A673 (cell line): Measurements from ENCODE around the gene GPN3. TPM values are rescaled to one million over a fixed set of nuclear protein-coding genes. Genes with fewer than 3 reads are reported as not detected.

ENCODE experiments used
- Bru-seq: library from RNA; stranded (reverse); fragments of 400-500 nt; gene quantifications from one replicate; lab custom pipeline; 2021; lab: Mats Ljungman, UMichigan
- BruChase-seq, 2 experiments: library from RNA; stranded (reverse); fragments of 400-500 nt; gene quantifications; one replicate each; lab custom pipeline; 2021; lab: Mats Ljungman, UMichigan
- BruUV-seq: library from RNA; stranded (reverse); fragments of 400-500 nt; replicated peaks from 2 replicates; lab custom pipeline; 2021; lab: Mats Ljungman, UMichigan
- CTCF ChIA-PET: fragments of 300-600 bp; sonication (Branson Sonifier 250); formaldehyde crosslinking; loops from one replicate; lab custom pipeline; 2022; ENCODE audit warnings: antibody characterized with exemption; lab: Charles Lee
- POLR2A ChIA-PET: fragments of 300-600 bp; sonication (Branson Sonifier 250); formaldehyde crosslinking; loops from one replicate; lab custom pipeline; 2022; ENCODE audit warnings: antibody characterized with exemption; ENCODE audit not compliant: low non-redundant PET; lab: Charles Lee
- DNase-seq: peaks from one replicate; pipeline ENCODE4 v3.0.0-alpha.2; 2015; ENCODE audit warnings: low spot score
- H3K27ac ChIP-seq: fragments of 200-600 bp; sonication (generic); 2 replicates; pipeline ENCODE4 v1.5.1; 2016; ENCODE audit warnings: mixed run types, low read depth, mild to moderate bottlenecking, mixed read lengths, antibody characterized with exemption, low read length; ENCODE audit not compliant: poor library complexity, severe bottlenecking
- H3K27me3 ChIP-seq: fragments of 200-600 bp; sonication (generic); replicated peaks from 2 replicates; pipeline ENCODE4 v1.6.1; 2017; ENCODE audit warnings: mixed run types, low read depth, mild to moderate bottlenecking, mixed read lengths, antibody characterized with exemption, low read length; ENCODE audit not compliant: insufficient read depth, poor library complexity
- H3K36me3 ChIP-seq: fragments of 200-600 bp; sonication (generic); 2 replicates; pipeline ENCODE4 v1.6.1; 2016; ENCODE audit warnings: mixed run types, mild to moderate bottlenecking, mixed read lengths, antibody characterized with exemption, low read length; ENCODE audit not compliant: insufficient read depth, poor library complexity, severe bottlenecking
- H3K4me1 ChIP-seq: fragments of 200-600 bp; sonication (generic); 2 replicates; pipeline ENCODE4 v1.6.1; 2017; ENCODE audit warnings: mixed run types, mild to moderate bottlenecking, mixed read lengths, antibody characterized with exemption, low read length; ENCODE audit not compliant: insufficient read depth, poor library complexity, severe bottlenecking
- H3K4me3 ChIP-seq: fragments of 200-600 bp; sonication (generic); 2 replicates; pipeline ENCODE4 v1.5.1; 2016; ENCODE audit warnings: low read depth, mixed run types, mild to moderate bottlenecking, mixed read lengths, low read length; ENCODE audit not compliant: poor library complexity, severe bottlenecking
- H3K9me3 ChIP-seq: fragments of 200-600 bp; sonication (generic); 2 replicates; pipeline ENCODE4 v1.6.1; 2016; ENCODE audit warnings: mixed run types, low read depth, mild to moderate bottlenecking, mixed read lengths, antibody characterized with exemption, low read length; ENCODE audit not compliant: poor library complexity, severe bottlenecking
- EZH2 ChIP-seq: fragments of 200-600 bp; sonication (generic); IDR thresholded peaks from 2 replicates; pipeline ENCODE4 v1.6.1; 2017; ENCODE audit warnings: borderline replicate concordance, low read depth, mild to moderate bottlenecking, mixed read lengths, antibody characterized with exemption, low read length; ENCODE audit not compliant: poor library complexity, severe bottlenecking
- intact Hi-C: fragments of 100-400 bp; cut with micrococcal nuclease; formaldehyde crosslinking; loops from one replicate; pipeline ENCODE4 v1.10.0; 2022; ENCODE audit not compliant: unreplicated experiment
- long read RNA-seq: library from polyadenylated mRNA; stranded (forward); transcript quantifications from one replicate; pipeline ENCODE4 v2.0.0, GENCODE V29; 2022
- total RNA-seq: library from RNA; stranded (reverse); gene quantifications from 2 replicates; pipeline ENCODE4 v1.2.3, GENCODE V29; 2021
- TF ChIP-seq, protein P1 (sequence below): fragments of 300-800, 200-600 bp; sonication (generic); conservative IDR thresholded peaks from 2 replicates; pipeline ENCODE4 v1.5.1; 2017; ENCODE audit warnings: low read depth, mild to moderate bottlenecking, antibody characterized with exemption, low read length, moderate library complexity, mixed read lengths

Gene GPN3
- total RNA-seq (51.4 and 52.7 TPM in 2 replicates), Bru-seq, nascent RNA (percentile 67 among the genes with signal in this experiment), BruChase-seq, experiment 1, labeled RNA remaining after a 2-hour chase (percentile 68 among the genes with signal in this experiment), BruChase-seq, experiment 2, labeled RNA remaining after a 6-hour chase (percentile 78 among the genes with signal in this experiment)
- long read RNA-seq, transcript GPN3-201 (8 exons, 1,468 nt), result major isoform, 131 of 142 reads
- long read RNA-seq, partial matches to known transcripts, result 0 of 142 reads
- long read RNA-seq, other reads (novel, unspliced or antisense), result 5 of 142 reads

GRCh38 chr12:110468214-110469048, at the start of gene GPN3, which contains the start of gene FAM216A:
Gene GPN3 (minus strand): TSS chr12:110468257. CDS start chr12:110468203, 54 bp downstream.
Gene FAM216A (plus strand): TSS chr12:110468845. CDS start chr12:110468876, 31 bp downstream.
- DNase-seq, result peak; percentile 99
- ChIA-PET POLR2A (interaction anchor here (1.0 kb wide), 1 partner anchor 18 kb away, joined by 4 read pairs; the partner anchor contains the start of gene ARPC3), CTCF (interaction anchor here (0.6 to 1.7 kb wide), 10 partner anchors 9 to 267 kb away, joined by 3 to 5 read pairs (median 4); partner anchors contain the start of gene ARPC3)
- Histone ChIP-seq H3K27ac (peak within 1 kb of the TSS; percentile 89), H3K36me3 (peaks cover 14% of the 10 kb centered on the region), H3K27me3 (no peaks in the 10 kb centered on the region), H3K4me1 (peaks cover 10% of the 10 kb centered on the region), H3K4me3 (peak within 1 kb of the TSS; percentile 83), H3K9me3 (no peaks in the 10 kb centered on the region)
- TF ChIP-seq, protein P1, sequence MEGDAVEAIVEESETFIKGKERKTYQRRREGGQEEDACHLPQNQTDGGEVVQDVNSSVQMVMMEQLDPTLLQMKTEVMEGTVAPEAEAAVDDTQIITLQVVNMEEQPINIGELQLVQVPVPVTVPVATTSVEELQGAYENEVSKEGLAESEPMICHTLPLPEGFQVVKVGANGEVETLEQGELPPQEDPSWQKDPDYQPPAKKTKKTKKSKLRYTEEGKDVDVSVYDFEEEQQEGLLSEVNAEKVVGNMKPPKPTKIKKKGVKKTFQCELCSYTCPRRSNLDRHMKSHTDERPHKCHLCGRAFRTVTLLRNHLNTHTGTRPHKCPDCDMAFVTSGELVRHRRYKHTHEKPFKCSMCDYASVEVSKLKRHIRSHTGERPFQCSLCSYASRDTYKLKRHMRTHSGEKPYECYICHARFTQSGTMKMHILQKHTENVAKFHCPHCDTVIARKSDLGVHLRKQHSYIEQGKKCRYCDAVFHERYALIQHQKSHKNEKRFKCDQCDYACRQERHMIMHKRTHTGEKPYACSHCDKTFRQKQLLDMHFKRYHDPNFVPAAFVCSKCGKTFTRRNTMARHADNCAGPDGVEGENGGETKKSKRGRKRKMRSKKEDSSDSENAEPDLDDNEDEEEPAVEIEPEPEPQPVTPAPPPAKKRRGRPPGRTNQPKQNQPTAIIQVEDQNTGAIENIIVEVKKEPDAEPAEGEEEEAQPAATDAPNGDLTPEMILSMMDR, result no peak
- TF ChIP-seq EZH2, result no peak
- intact Hi-C loops, result loop anchor here (2.0 to 5.0 kb wide), 3 partner anchors 79 to 420 kb away; no protein-coding TSS in a partner anchor
- BruUV-seq, result TSS peak; percentile 54

DNA sequence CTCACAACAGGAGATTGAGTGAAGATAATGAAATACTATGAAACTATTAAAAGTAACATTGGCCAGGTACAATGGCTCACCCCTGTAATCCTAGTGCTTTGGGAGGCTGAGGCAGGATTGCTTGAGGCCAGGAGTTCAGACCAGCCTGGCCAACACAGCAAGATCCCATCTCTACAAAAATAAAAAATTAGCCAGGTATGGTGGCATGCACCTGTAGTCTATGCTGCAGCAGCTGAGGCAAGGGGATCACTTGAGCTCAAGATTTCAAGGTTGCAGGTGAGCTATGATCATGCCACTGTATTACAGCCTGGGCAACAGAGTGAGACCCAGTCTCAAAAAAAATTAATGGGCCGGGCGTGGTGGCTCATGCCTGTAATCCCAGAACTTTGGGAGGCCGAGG, 48.9 kb upstream of the GPN3 start:
- intact Hi-C loops, result no loop called here
- Histone ChIP-seq H3K27ac (no peak overlapping the region), H3K9me3 (no peaks in the 10 kb centered on the region), H3K27me3 (no peaks in the 10 kb centered on the region), H3K4me1 (peaks cover 19% of the 10 kb centered on the region), H3K4me3 (no peak overlapping the region), H3K36me3 (no peaks in the 10 kb centered on the region)
- CTCF ChIA-PET, result no interaction called here
- no peak for DNase-seq
- POLR2A ChIA-PET, result no interaction called here
- no peak for TF ChIP-seq EZH2
- TF ChIP-seq, protein P1, result no peak
- no TSS peak for BruUV-seq

DNA sequence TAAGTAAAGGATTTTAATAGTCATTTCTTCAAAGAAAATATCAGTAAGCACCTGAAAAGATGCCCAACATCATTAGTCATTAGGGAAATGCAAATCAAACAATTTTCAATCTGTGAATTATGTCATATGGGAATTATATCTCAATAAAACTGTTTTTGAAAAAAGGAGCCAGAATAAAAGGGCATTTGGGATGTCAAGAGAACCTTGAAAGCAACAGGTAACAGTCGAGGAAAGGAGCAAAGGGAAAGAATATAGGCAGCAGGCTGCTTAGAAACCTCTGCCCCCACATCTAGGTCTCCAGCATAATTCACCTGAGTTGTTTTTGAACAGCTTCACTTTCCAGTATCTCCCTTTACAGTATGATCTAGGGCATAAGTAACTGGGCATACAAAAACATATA, 46.3 kb upstream of the GPN3 start:
- H3K36me3 ChIP-seq, result no peaks in the 10 kb centered on the region
- H3K4me1 ChIP-seq, result peaks cover 19% of the 10 kb centered on the region
- no TSS peak for BruUV-seq
- no peak overlapping the region for H3K27ac ChIP-seq
- CTCF ChIA-PET, result no interaction called here
- no peaks in the 10 kb centered on the region for H3K9me3 ChIP-seq
- DNase-seq, result no peak
- TF ChIP-seq, protein P1, result no peak
- no peak for TF ChIP-seq EZH2
- no peak overlapping the region for H3K4me3 ChIP-seq
- no peaks in the 10 kb centered on the region for H3K27me3 ChIP-seq
- POLR2A ChIA-PET, result no interaction called here
- intact Hi-C loops, result no loop called here
